Measurements from ENCODE around the gene DUOX1.

DNA sequence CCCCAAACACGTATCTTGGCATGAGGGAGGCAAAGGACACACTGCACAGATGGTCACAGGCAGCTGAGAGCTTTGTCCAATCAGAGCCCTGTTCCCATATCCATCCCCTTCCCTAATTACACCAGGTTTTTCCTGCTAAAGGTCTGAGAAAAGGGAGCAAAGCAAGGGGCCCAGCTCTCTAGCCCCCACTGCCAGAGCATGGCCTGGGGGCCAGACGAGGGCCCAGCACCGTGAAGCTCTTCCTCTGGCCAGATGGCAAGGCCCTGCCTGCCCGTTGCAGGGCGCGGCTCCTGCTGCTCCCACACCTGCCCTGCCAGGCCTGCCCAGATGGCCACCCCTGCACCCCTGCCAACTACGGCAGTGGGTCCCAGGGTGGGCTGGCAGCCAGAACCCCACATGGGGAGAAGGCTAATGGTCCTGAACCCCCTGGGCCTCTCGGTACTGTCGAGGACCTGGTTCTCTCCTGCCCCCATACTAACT, 54.8 kb downstream of the DUOX1 start:
- TF ChIP-seq CTCF (IDR thresholded peaks at IDR 0.05; ENCODE audit: insufficient read depth, low read length) (no peak), POLR2AphosphoS5 (IDR thresholded peaks at IDR 0.05; ENCODE audit: low read depth) (no peak), GABPA (IDR thresholded peaks at IDR 0.05; ENCODE audit: low read depth) (no peak)
- TF ChIP-seq, protein P1, sequence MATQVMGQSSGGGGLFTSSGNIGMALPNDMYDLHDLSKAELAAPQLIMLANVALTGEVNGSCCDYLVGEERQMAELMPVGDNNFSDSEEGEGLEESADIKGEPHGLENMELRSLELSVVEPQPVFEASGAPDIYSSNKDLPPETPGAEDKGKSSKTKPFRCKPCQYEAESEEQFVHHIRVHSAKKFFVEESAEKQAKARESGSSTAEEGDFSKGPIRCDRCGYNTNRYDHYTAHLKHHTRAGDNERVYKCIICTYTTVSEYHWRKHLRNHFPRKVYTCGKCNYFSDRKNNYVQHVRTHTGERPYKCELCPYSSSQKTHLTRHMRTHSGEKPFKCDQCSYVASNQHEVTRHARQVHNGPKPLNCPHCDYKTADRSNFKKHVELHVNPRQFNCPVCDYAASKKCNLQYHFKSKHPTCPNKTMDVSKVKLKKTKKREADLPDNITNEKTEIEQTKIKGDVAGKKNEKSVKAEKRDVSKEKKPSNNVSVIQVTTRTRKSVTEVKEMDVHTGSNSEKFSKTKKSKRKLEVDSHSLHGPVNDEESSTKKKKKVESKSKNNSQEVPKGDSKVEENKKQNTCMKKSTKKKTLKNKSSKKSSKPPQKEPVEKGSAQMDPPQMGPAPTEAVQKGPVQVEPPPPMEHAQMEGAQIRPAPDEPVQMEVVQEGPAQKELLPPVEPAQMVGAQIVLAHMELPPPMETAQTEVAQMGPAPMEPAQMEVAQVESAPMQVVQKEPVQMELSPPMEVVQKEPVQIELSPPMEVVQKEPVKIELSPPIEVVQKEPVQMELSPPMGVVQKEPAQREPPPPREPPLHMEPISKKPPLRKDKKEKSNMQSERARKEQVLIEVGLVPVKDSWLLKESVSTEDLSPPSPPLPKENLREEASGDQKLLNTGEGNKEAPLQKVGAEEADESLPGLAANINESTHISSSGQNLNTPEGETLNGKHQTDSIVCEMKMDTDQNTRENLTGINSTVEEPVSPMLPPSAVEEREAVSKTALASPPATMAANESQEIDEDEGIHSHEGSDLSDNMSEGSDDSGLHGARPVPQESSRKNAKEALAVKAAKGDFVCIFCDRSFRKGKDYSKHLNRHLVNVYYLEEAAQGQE (IDR thresholded peaks at IDR 0.05; ENCODE audit: insufficient replicate concordance, low read depth), result no peak
